SH-SY5Y (cell line): ENCODE results near the gene TTC21A.

ENCODE experiments used
- GATA2 ChIP-seq: IDR thresholded peaks from 2 replicates; pipeline ENCODE4 v1.6.1; 2011; ENCODE audit warnings: mild to moderate bottlenecking, low read depth, low read length
- GATA3 ChIP-seq: IDR thresholded peaks from 2 replicates; pipeline ENCODE4 v1.6.1; 2011; ENCODE audit warnings: low read depth, mild to moderate bottlenecking, low read length, moderate library complexity

DNA sequence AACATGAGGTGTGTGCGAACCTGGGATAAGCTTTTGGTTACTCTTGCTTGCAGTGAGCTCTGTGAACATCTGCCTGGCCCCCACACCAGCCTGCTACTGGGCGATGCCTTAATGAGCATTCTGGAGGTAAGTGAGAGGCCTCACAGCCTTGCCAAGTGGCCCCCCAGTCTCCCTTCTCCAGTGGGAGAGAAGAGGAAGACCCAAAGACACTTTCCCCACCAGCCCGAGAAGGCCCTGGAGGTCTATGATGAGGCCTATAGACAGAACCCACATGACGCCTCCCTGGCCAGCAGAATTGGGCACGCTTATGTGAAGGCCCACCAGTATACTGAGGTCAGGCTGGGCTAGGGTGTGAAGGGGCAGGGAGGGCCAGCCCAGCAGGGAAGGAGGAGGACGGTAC is 22.5 kb downstream of the TTC21A start:
- no peak for TF ChIP-seq GATA2
- no peak for TF ChIP-seq GATA3
